SK-N-MC (cell line): Measurements from ENCODE around the gene GTPBP4.
"Not testable (repeated sequence)": the region's sequence is repeated elsewhere in the genome, so short reads cannot be mapped to it uniquely, and the experiment has no call there.

Experiments used
- DNase-seq: peaks from one replicate; pipeline ENCODE4 v3.0.0-alpha.2; 2011; ENCODE audit warnings: low read depth, low spot score
- H3K27ac ChIP-seq: fragments of 200-600 bp; sonication (generic); 2 replicates; pipeline ENCODE4 v1.5.1; 2016; ENCODE audit warnings: mixed run types
- H3K36me3 ChIP-seq: fragments of 200-600 bp; sonication (generic); 2 replicates; pipeline ENCODE4 v1.6.1; 2017; ENCODE audit warnings: antibody characterized with exemption, low read length, mixed read lengths; ENCODE audit not compliant: insufficient read depth
- H3K4me3 ChIP-seq: fragments of 200-600 bp; sonication (generic); 2 replicates; pipeline ENCODE4 v1.5.1; 2016
- H3K9ac ChIP-seq: fragments of 200-600 bp; sonication (generic); 2 replicates; pipeline ENCODE4 v1.8.0; 2017; ENCODE audit warnings: mixed run types, mixed read lengths; ENCODE audit not compliant: insufficient read length
- H3K9me3 ChIP-seq: fragments of 200-600 bp; sonication (generic); 2 replicates; pipeline ENCODE4 v1.6.1; 2017; ENCODE audit warnings: low read depth, mild to moderate bottlenecking, antibody characterized with exemption, low read length, moderate library complexity, mixed read lengths
- EZH2 ChIP-seq: fragments of 200-600 bp; sonication (generic); IDR thresholded peaks from one replicate; pipeline ENCODE4 v1.6.1; 2017; ENCODE audit warnings: antibody characterized with exemption
- FOXP2 ChIP-seq: optimal IDR thresholded peaks from 2 replicates; pipeline ENCODE3; 2011; ENCODE audit warnings: mild to moderate bottlenecking, moderate library complexity; ENCODE audit not compliant: insufficient read depth; ENCODE audit errors: extremely low read length, control extremely low read depth
- POLR2AphosphoS5 ChIP-seq: IDR thresholded peaks from 2 replicates; pipeline ENCODE4 v1.6.1; 2012; ENCODE audit warnings: mild to moderate bottlenecking, low read depth, low read length, borderline replicate concordance

The GTPBP4 gene

GRCh38 chr10:1006573-1006972 lies 18.3 kb downstream of the GTPBP4 start:
- Histone ChIP-seq H3K9ac (no peak overlapping the region), H3K27ac (no peak overlapping the region), H3K9me3 (no peaks in the 10 kb centered on the region), H3K36me3 (peaks cover 74% of the 10 kb centered on the region), H3K4me3 (no peak overlapping the region)
- no peak for DNase-seq
- TF ChIP-seq POLR2AphosphoS5 (no peak), FOXP2 (no peak), EZH2 (no peak)

GRCh38 chr10:1007583-1007982 lies 19.3 kb downstream of the GTPBP4 start:
- DNase-seq, result no peak
- TF ChIP-seq EZH2 (no peak), FOXP2 (no peak), POLR2AphosphoS5 (no peak)
- peaks cover 74% of the 10 kb centered on the region for H3K36me3 ChIP-seq

GRCh38 chr10:1009071-1009494 lies 20.8 kb downstream of the GTPBP4 start:
- DNase-seq, result no peak
- no peak overlapping the region for H3K9ac ChIP-seq
- H3K9me3 ChIP-seq, result no peaks in the 10 kb centered on the region
- H3K27ac ChIP-seq, result no peak overlapping the region
- TF ChIP-seq FOXP2 (no peak), POLR2AphosphoS5 (no peak)
- H3K4me3 ChIP-seq, result no peak overlapping the region
- H3K36me3 ChIP-seq, result peaks cover 65% of the 10 kb centered on the region

More at GRCh38 chr10:1007583-1007982, 19.3 kb downstream of the GTPBP4 start:
- no peak overlapping the region for H3K27ac ChIP-seq
- no peak overlapping the region for H3K9ac ChIP-seq
- H3K9me3 ChIP-seq, result no peaks in the 10 kb centered on the region
- no peak overlapping the region for H3K4me3 ChIP-seq

GRCh38 chr10:1009947-1010346 lies 21.7 kb downstream of the GTPBP4 start:
- H3K27ac ChIP-seq, DNase-seq, H3K4me3 ChIP-seq, H3K9me3 ChIP-seq, H3K9ac ChIP-seq: not testable (repeated sequence)
- peaks cover 61% of the 10 kb centered on the region for H3K36me3 ChIP-seq

- Histone ChIP-seq H3K9me3 (no peaks in the 10 kb centered on the region), H3K9ac (no peak overlapping the region), H3K27ac (no peak overlapping the region), H3K36me3 (peaks cover 61% of the 10 kb centered on the region), H3K4me3 (no peak overlapping the region)
- DNase-seq, result no peak
- TF ChIP-seq EZH2 (no peak), POLR2AphosphoS5 (no peak), FOXP2 (no peak)
Measured at GRCh38 chr10:1010703-1011102, 22.5 kb downstream of the GTPBP4 start.

- no peaks in the 10 kb centered on the region for H3K9me3 ChIP-seq
- no peak overlapping the region for H3K9ac ChIP-seq
- peaks cover 63% of the 10 kb centered on the region for H3K36me3 ChIP-seq
- DNase-seq, result no peak
- no peak overlapping the region for H3K27ac ChIP-seq
- TF ChIP-seq EZH2, result no peak
- TF ChIP-seq POLR2AphosphoS5, result no peak
- no peak for TF ChIP-seq FOXP2
- H3K4me3 ChIP-seq, result no peak overlapping the region
Measured at GRCh38 chr10:1011696-1012095, 23.5 kb downstream of the GTPBP4 start.

- TF ChIP-seq FOXP2, result no peak
- no peak for TF ChIP-seq EZH2
- no peak for TF ChIP-seq POLR2AphosphoS5
- peaks cover 63% of the 10 kb centered on the region for H3K36me3 ChIP-seq
- no peak overlapping the region for H3K4me3 ChIP-seq
- DNase-seq, result no peak
- no peak overlapping the region for H3K27ac ChIP-seq
- H3K9ac ChIP-seq, result no peak overlapping the region
- no peaks in the 10 kb centered on the region for H3K9me3 ChIP-seq
Measured at GRCh38 chr10:1015688-1016087, 27.5 kb downstream of the GTPBP4 start.

- H3K9ac ChIP-seq, result no peak overlapping the region
- H3K4me3 ChIP-seq, result no peak overlapping the region
- no peaks in the 10 kb centered on the region for H3K9me3 ChIP-seq
- peaks cover 39% of the 10 kb centered on the region; the same call in 1 of the 2 replicates for H3K36me3 ChIP-seq
- no peak for DNase-seq
- TF ChIP-seq EZH2 (no peak), POLR2AphosphoS5 (no peak), FOXP2 (no peak)
- no peak overlapping the region for H3K27ac ChIP-seq
Measured at GRCh38 chr10:1019362-1019761, 31.1 kb downstream of the GTPBP4 start.

GRCh38 chr10:1020460-1020859 lies 32.2 kb downstream of the GTPBP4 start:
- TF ChIP-seq FOXP2, result no peak
- TF ChIP-seq EZH2, result no peak
- TF ChIP-seq POLR2AphosphoS5, result no peak
- no peak overlapping the region for H3K27ac ChIP-seq
- no peak for DNase-seq
- H3K9me3 ChIP-seq, result no peaks in the 10 kb centered on the region
- H3K9ac ChIP-seq, result no peak overlapping the region
- H3K4me3 ChIP-seq, result no peak overlapping the region
- peaks cover 31% of the 10 kb centered on the region; the same call in 1 of the 2 replicates for H3K36me3 ChIP-seq
